Ureter (tissue), 1 donor: ENCODE data around the gene SAMMSON. TPM values are rescaled to one million over a fixed set of nuclear protein-coding genes. Genes with fewer than 3 reads are reported as not detected.

Experiments
- DNase-seq: peaks from one replicate; pipeline ENCODE4 v3.0.0-alpha.2; 2020; ENCODE audit warnings: low spot score
- total RNA-seq: library from RNA; stranded (reverse); gene quantifications from one replicate; pipeline ENCODE4 v1.2.4, GENCODE V29; 2023
- donor health status: DM: yes; HTN: yes; CAD: no.

SAMMSON gene
- total RNA-seq, 1 donor from 2014 or later, result not detected

DNA sequence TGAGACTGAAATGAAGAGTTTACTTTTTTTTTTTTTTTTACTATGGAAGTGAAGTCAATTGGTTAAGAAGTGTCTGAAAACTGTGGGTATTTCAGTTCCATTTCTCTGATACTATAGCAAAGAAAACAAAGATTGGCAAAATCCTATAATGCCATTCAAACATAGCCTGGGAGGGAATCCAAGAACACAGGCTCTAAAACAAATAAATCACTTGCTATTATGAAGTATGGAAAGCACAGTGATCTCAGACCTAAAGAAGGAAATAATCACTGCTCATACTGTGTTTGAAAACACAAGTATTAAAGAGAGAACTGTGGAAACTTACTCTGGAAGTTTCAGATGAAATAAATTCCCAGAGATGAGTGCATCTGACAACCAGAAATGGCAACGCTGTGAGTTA lies 12.0 kb downstream of the SAMMSON start:
- no peak for DNase-seq

GRCh38 chr3:70020906-70021660 lies 21.6 kb downstream of the SAMMSON start:
- DNase-seq, result no peak

- DNase-seq, result no peak
Measured at GRCh38 chr3:70028361-70028760, 28.8 kb downstream of the SAMMSON start.

DNA sequence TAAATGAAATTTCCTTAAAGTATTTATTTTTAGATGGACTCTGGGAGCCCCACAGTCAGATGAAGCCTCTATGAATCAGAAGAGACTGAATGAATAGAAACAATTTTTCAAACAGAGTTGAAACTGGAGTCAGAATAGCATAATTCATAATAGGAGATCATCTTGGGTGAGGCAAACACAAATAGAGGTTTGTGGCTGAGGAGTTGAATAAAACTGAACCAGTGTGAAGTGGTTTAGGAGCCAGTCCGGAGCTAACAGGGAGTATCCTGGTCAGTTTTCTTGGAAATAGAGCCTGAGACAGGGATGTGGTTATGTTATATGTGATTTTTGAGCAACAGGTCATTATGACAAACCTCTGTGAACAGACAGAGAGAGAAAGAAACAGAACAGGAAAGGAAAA lies 39.2 kb downstream of the SAMMSON start:
- DNase-seq, result no peak

- no peak for DNase-seq
Measured at GRCh38 chr3:70040386-70040785, 40.9 kb downstream of the SAMMSON start.

- no peak for DNase-seq
Measured at GRCh38 chr3:70042641-70043040, 43.1 kb downstream of the SAMMSON start.

- no peak for DNase-seq
Measured at GRCh38 chr3:70049761-70050160, 50.2 kb downstream of the SAMMSON start.

DNA sequence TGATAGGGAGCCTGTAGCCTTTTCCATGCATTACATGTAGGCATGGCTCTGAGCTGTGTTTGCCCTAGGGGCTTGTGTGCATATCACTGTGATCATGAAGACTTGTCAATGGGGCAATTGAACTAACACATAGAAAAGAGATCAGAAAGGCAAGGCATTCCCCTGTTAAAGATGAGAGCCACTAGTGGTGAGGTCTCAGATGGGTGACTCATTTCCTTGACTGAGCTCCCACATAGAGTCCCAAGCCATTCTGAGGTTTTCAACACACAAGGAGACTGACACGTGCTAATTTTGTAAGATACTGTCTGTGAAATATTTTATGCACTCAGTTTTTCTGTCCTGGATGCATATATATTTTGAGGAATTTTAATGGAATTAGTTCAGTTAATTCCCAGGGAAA lies 53.8 kb downstream of the SAMMSON start:
- no peak for DNase-seq

GRCh38 chr3:70056081-70056480 lies 56.5 kb downstream of the SAMMSON start:
- DNase-seq, result no peak

GRCh38 chr3:70057426-70057825 lies 57.9 kb downstream of the SAMMSON start:
- DNase-seq, result no peak

DNA sequence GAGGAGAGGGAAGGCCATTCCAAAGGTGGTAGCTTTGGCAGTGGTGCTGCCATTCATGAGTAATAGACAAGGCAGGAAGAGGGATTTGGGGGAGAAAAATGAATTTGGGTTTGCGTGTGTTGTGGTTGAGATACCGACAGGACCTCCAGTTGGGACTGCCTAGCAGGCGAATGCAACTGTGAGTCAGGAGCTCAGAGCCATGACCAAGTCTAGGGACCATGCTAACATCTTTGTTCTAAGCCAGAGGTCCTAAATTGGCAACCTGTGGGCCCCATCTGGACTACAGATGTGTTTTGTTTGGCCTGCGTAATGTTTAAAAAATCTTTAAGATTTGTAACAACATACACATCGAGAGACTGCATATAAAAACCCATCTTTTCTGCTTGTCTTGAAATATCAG lies 61.6 kb downstream of the SAMMSON start:
- DNase-seq, result no peak

GRCh38 chr3:70064194-70064779 lies 64.8 kb downstream of the SAMMSON start:
- DNase-seq, result no peak

- no peak for DNase-seq
Measured at GRCh38 chr3:70065696-70066253, 66.2 kb downstream of the SAMMSON start.

DNA sequence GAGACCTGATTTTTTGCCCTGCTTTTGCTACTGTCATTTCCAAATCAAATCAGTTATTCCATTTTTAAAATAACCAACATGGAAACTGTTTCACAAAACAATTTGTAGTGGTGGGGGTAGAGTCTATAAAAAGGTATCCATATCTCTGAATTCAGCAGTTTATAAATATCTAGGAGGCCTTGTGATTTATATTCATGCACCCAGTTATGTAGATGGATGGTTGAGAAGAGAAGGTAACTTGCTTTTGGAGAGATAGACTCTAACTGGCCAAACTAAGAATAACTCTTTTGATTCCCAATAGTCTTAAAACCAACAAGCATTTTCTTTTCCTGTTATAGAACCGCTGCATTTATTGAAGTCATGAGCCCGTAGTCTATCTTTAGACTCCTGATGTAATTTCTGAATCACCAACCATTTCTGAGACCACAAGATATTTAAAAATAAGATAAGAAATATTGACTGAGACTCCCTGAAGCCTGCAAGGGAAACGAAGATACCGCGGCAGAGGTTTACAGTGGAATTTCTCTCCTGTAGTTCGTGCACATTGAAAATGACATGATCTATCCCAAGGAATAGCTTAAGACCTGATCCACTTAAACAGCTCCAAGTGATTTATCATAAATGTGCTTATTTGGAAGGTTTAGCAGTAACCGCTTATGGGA lies 68.5 kb downstream of the SAMMSON start:
- no peak for DNase-seq

DNA sequence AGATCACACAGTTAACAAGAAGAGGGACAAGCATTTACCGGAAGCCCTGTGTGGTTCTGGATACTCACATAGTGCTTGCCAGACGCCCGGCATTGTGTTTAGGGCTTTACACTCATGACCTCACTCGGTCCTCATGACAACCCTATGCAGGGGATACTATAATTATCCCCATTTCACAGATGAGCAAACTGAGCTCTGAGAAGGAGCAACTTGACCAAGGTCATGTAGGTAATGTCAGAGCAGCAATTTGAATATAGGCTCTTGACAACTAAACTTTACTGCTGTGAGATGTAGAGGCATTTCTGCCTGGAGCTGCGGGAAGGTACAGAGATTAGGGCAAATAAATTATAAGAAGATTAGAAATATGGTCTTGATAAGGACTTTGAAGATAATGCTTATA lies 70.0 kb downstream of the SAMMSON start:
- no peak for DNase-seq

DNA sequence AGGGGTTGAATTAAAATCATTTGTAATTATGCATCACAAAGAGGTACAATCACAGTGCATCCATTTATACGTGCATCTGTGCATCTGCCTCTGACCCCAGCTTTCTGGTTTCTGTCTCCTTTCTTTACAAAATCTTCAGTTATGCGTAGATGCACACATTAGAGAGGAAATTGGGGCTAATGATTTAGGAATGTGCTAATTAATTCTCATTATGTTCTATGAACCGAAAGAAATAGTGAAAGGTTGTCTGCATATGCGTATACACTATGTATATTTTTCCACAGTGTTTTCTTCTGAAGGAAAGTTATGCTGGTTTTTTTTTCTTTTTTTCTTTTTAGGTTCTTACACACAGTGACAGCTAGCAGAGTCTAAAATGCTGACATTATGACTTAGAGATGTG lies 71.6 kb downstream of the SAMMSON start:
- no peak for DNase-seq

GRCh38 chr3:70072180-70072579 lies 72.6 kb downstream of the SAMMSON start:
- no peak for DNase-seq

GRCh38 chr3:70072754-70073153 lies 73.2 kb downstream of the SAMMSON start:
- DNase-seq, result no peak

DNA sequence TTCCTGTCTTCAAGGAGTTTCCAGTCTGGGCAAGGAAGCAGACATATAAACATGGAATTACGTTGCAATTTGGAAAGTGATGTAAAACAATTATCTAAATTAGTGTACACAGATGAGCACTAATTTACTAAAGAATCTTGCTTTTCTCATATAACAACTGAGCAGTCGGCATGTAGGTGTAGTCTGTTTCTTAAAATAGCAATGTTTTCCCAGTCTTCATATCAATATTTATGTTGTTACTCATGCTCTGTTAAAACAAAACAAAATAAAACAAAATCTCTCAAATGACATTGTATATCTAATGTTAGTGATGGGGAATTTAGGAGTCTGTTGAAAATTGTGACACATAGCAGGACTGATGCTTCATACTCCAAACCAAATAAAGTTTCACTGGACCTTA lies 75.6 kb downstream of the SAMMSON start:
- DNase-seq, result no peak

GRCh38 chr3:70076396-70076795 lies 76.9 kb downstream of the SAMMSON start:
- DNase-seq, result no peak

GRCh38 chr3:70078778-70079177 lies 79.2 kb downstream of the SAMMSON start:
- DNase-seq, result no peak

DNA sequence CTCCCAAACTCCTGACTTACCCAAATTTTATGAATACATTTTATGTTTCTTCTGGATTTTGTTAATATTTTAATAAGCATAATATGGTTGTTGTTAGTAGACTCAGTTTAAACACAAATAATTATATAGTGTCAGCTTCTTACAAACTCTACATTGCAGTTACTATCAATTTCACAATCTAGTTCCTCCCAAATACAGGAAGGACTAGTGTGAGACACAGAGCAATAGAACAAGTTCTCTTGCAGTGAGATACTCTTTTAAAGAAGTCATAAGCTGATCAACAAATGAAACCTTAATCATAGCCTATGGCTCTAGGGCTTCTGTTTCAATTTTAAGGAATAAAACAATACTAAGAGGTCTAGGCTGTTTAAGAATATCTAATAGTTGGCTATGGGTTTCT lies 86.1 kb downstream of the SAMMSON start:
- DNase-seq, result no peak

- DNase-seq, result no peak
Measured at GRCh38 chr3:70086336-70086735, 86.8 kb downstream of the SAMMSON start.
